Epithelial cell of esophagus (primary cell): ENCODE data around the gene LRFN2.
A peak's percentile ranks its signal among the peaks of the same experiment; 100 is the strongest.

ENCODE experiments used
- DNase-seq: peaks from one replicate; pipeline ENCODE4 v3.0.0; 2010; ENCODE audit warnings: low read depth
- H3K4me3 ChIP-seq: 2 replicates; pipeline ENCODE4 v1.5.1; 2011; ENCODE audit warnings: mild to moderate bottlenecking, low read length, control low read depth
- TF ChIP-seq, protein P1 (sequence below): IDR thresholded peaks from 2 replicates; pipeline ENCODE4 v1.5.1; 2011; ENCODE audit warnings: low read depth, mild to moderate bottlenecking, low read length, control low read depth, inconsistent platforms; ENCODE audit not compliant: insufficient read depth; ENCODE audit errors: missing control alignments

LRFN2 gene

GRCh38 chr6:40408786-40409542 lies 178.2 kb downstream of the LRFN2 start:
- TF ChIP-seq, protein P1, sequence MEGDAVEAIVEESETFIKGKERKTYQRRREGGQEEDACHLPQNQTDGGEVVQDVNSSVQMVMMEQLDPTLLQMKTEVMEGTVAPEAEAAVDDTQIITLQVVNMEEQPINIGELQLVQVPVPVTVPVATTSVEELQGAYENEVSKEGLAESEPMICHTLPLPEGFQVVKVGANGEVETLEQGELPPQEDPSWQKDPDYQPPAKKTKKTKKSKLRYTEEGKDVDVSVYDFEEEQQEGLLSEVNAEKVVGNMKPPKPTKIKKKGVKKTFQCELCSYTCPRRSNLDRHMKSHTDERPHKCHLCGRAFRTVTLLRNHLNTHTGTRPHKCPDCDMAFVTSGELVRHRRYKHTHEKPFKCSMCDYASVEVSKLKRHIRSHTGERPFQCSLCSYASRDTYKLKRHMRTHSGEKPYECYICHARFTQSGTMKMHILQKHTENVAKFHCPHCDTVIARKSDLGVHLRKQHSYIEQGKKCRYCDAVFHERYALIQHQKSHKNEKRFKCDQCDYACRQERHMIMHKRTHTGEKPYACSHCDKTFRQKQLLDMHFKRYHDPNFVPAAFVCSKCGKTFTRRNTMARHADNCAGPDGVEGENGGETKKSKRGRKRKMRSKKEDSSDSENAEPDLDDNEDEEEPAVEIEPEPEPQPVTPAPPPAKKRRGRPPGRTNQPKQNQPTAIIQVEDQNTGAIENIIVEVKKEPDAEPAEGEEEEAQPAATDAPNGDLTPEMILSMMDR, result no peak
- no peak overlapping the region for H3K4me3 ChIP-seq
- DNase-seq, result peak; percentile 62

DNA sequence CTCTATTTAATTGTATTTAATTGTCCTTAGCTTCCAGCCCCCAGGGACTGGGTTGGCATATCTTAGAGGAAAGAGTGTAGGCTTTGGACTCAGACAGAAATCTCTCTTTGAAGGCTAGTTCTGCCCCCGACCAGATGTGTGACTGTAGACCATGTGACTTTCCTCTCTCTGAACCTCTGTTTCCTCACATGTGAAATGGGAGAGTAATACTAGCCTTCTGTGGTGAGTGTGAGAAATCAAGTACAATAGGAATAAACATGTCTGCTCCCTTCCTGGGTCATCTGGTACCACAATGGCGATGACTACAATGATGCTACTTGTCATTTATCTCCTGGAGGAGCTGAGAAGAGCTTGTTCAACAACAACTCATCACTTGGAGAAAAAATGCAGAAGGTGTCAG lies 179.9 kb downstream of the LRFN2 start:
- TF ChIP-seq, protein P1, result no peak
- DNase-seq, result no peak
- no peak overlapping the region for H3K4me3 ChIP-seq

- H3K4me3 ChIP-seq, result no peak overlapping the region
- no peak for DNase-seq
- TF ChIP-seq, protein P1, result no peak
These were observed 181.0 kb downstream of the LRFN2 start for GRCh38 chr6:40406175-40406574.

- no peak overlapping the region for H3K4me3 ChIP-seq
- no peak for DNase-seq
- TF ChIP-seq, protein P1, result no peak
These were observed 186.4 kb downstream of the LRFN2 start for GRCh38 chr6:40400738-40401137.

GRCh38 chr6:40399888-40400457 lies 187.2 kb downstream of the LRFN2 start:
- no peak overlapping the region for H3K4me3 ChIP-seq
- peak; percentile 9 for DNase-seq
- TF ChIP-seq, protein P1, result no peak

- DNase-seq, result no peak
- no peak overlapping the region for H3K4me3 ChIP-seq
- TF ChIP-seq, protein P1, result no peak
These were observed 188.2 kb downstream of the LRFN2 start for GRCh38 chr6:40398810-40399477.
